CD4-positive, alpha-beta T cell treated with Interferon gamma for 1 hour (primary cell): ENCODE data around the gene SPCS1.
A peak's percentile ranks its signal among the peaks of the same experiment; 100 is the strongest.
"Not testable (repeated sequence)": the region's sequence is repeated elsewhere in the genome, so short reads cannot be mapped to it uniquely, and the experiment has no call there.

ENCODE experiments used
- DNase-seq: peaks from one replicate; pipeline ENCODE4 v3.0.0-alpha.2; 2020

SPCS1 gene

DNA sequence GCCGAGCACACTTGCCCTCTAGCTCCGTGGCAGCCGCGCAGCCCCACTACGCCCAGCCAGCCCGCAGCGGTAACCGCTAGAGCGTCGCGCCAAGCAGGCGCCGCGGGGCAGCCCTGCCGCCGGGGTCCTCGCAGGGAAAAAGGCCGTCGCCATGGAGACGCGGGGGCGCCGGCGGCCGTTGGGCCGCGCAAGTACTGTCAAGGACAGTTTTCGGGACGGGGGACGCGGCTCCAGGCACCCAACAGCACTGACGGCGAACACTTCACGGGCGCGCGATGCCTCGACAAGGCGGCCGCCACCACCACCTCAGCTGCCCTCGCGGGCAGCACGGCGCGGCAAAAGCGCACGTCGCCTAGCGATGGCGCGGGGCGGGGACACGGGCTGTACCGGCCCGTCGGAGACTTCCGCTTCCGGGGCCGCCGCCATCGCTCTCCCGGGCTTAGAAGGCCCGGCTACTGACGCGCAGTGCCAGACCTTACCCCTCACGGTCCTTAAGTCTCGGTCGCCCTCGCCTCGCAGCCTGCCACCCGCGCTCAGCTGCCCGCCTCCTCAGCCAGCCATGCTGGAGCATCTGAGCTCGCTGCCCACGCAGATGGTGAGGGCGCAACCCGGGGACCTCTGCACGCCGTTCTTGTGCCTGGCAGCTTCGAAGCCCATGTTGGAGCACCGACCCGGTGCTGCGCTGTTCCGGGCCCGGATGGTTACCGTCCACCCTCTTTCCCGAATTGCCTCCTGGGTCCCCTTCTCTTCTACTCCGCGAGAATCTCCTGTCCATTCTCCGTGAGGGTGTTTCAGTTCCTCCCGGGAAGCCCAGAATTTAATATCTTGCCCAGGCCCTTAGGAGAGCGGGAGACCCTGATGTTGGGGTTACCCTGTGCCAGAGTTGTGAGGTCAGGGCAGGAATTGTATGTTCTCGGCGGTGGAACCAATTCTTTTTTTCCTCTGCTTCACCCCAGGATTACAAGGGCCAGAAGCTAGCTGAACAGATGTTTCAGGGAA lies at the start of gene SPCS1, which contains the start of gene GLT8D1:
TSS of gene SPCS1 (plus strand) at position 419 of the 999 bp plus-strand sequence. CDS start at position 560, 141 bp downstream.
TSS of gene GLT8D1 (minus strand) at position 104 of the 999 bp plus-strand sequence. CDS start 5,331 bp downstream, outside the sequence.
- DNase-seq: peak; percentile 84

DNA sequence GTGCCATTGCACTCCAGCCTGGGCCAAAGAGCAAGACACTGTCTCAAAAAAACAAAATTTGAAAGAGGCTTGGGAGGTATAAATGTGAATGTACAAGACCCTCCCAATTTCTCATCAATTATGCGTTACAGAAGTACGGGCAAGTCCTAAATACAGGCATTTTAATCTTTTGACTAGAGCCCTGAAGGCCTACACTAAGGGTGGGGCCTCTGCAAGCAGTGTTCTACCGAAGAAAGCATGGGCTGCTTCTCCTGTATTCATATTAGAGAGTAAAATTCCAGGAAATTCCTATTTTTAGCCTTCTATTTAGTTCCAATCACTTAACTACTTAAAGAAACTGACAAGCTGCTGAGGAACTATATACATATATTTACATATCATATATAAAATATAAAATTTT lies 45.9 kb upstream of the SPCS1 start:
- no peak for DNase-seq

DNA sequence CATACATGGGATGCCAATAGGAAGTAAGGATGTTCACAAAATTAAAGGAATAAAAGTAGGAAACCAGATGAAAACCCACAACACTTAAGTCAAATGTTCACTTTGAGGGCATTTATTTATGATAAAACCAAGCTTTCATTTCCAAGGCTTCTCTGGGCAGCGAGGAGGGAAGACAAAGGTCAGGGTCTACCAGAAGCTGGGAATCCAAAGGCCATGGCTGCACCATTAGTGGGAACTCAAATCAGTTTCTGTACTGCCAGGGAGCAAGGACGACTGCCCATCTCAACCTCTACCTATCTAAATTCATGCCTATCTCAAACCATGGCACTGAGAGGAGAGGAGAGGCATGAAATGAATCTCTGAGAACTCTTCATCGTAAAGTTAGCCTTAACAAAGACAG lies 42.8 kb upstream of the SPCS1 start:
- DNase-seq: no peak

DNA sequence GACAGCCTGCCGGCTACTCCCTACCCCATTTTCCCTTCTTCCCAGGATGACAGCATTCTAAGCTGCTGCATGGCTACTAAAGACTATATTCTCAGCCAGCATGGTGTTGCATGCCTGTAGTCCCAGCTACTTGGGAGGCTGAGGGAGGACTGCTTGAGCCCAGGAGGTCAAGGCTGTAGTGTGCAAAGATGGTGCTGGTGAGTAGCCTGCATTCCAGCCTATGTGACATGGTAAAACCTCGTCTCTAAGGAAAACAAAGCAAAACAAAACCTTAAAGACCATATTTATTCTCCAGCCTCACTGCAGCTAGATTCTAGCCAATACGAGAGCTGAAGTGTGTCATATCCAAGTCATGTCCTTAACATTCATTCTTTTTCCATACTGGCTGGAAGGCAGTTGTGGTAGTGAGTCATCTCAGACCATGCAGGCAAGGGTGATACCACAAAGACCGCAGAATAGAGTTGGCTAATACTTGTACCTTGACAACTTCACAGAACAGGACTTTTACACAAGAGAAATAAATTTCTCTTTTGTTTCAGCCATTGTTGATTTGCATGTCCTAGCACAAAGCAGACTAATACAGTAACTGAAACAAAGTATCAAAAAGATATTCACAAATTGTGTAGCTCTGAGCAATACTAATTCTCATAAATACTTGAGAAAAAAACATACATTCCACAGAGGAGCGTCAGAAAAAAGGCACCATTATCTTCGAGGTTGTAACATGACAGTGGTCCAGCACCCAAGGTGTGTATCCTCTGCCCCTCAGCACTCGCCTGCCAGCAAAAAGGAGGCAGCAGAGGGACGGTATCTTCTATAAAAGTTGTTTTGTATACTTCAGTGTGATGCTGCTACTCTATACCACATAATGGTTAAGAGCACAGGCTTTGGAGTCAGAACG lies 35.0 kb upstream of the SPCS1 start:
- peak; percentile 14 for DNase-seq

DNA sequence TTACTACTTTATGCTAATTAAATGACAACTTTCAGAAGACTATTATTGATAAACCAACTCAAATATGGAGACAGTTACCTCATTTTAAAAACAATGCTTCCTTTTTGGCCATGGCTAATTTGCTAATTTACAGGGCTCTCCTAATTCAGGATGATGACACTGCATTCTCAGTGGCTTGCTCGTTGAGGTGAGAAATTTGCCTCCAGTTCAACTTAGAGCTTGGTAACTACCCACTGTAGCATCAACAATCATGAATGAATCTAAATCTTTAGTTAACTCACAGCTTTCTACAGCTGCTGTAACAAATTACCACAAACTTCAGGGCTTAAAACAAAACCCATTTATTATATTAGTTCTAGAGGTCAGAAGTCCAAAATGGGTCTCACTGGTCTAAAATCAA lies 34.2 kb upstream of the SPCS1 start:
- DNase-seq: no peak

DNA sequence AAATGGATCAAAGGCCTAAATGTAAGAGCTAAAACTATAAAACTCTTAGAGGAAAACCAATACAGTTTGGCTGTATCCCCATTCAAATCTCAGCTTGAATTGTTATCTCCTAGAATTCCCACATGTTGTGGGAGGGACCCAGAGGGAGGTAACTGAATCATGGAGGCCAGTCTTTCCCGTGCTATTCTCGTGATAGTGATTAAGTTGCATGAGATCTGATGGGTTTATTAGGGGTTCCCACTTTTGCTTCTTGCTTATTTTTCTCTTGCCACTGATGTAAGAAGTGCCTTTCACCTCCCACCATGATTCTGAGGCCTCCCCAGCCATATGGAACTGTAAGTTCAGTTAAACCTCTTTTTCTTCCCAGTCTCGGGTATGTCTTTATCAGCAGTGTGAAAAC lies 29.7 kb upstream of the SPCS1 start:
- DNase-seq: not testable (repeated sequence)

DNA sequence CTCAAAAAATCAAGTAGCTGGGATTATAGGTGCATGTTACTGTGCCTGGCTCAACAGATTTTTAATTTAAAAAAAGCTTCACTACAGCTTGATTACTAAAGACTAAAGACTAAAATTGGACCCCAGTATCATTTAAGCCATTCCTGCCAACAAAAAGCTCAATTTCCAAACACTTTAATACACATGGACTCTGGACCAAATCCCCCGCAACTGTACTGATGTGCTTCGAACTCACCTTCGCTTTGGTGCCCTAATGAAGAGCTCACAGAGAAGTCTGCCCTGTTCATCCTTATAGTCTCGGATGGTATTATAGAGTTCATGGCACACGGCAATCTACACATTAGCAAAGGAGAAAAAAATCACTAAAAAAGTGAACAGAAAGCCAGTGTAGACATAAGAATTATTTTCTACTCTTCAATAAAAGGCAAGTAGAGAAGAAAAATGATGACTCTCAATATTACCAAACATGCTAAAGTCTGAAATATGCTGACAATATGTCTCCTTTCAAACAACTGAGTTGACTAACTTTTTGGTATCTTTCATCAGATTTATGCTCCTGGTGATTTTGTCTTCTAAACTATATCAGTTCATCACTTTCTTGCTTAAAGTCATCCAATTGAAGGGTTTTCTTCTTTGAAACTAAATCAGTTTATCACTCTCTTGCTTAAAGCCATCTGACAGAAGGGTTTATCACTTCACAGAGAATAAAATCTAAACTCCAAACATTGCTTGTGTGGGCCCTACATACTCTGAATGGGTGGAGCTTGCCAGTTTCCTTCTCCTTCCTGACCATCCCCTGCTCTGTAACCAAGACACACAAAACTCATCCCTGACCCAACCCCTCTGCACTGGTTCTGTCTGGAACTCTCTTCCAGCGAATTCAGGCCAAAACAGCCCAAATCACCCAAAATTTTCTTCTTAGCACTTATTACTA lies 27.4 kb upstream of the SPCS1 start:
- no peak for DNase-seq

DNA sequence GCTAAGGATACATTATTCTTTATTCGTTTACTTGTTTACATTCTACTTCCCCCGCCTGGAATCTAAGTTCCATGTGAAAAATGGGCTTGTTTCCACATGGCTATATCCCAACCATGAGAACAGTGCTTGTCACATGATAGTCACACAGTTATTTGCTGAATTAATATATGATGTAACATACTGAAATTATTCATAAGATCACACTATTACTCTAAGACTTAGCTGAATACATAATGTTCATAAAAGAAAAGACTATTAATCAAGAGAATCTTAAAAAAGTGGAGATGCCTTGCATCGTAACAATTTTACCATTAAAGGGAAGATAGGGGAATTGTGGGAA lies 26.7 kb upstream of the SPCS1 start:
- no peak for DNase-seq

DNA sequence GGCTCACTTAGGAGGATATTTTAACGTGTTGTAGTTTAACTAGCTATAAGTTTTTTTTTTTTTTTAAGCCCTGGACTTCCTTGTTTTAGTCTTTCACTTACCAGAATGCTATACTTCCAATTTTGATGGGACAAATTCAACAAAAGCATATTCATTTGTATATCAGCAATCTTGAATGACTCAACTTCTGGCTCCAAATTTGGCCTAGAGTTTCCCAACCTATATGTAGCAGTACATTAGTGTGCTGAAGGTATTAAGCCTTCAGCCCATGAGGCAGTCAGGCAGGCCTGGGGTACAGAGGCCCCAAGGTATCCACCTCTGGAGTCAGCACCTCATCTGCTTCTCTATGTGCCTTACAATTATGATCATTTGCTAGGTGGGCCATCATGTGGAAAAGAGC lies 26.1 kb upstream of the SPCS1 start:
- DNase-seq: no peak

DNA sequence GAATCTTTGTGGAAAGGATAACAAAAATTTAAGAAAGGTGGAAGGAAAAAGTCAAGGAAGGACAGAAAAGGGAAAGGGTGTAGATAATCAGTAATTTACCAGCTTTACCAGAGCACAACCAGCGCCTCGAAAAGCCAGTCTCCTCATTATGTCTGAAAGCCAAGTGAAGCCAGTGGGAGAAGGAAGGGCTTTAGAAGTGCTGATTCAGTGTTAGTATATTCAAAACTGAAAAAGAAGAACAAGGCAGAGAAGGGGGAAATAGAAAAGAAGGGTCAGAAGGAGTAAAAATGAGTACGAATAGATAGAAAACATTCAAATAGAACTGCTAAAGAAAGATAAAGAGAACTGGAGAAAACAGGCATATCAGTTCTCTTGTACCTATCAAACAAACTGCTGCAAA lies 24.3 kb upstream of the SPCS1 start:
- no peak for DNase-seq

DNA sequence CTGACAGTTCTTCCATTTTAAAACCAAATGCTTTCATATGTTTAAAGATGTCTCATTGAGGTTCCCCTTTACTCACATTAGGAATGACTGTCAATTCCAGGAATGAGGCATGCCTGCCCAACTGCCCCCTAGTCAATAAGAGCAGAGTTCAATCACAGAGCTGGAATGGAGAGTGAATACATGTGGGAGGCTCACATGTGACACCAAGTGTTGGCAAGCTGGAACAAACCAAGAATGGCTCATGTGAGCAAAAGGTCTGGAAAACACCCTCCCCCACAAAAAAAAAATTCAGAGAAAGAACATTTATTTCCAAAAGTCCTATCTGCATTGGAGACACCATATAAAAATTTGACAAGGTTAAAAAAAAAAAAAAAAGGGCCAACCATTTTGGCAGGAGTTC lies 23.9 kb upstream of the SPCS1 start:
- no peak for DNase-seq

DNA sequence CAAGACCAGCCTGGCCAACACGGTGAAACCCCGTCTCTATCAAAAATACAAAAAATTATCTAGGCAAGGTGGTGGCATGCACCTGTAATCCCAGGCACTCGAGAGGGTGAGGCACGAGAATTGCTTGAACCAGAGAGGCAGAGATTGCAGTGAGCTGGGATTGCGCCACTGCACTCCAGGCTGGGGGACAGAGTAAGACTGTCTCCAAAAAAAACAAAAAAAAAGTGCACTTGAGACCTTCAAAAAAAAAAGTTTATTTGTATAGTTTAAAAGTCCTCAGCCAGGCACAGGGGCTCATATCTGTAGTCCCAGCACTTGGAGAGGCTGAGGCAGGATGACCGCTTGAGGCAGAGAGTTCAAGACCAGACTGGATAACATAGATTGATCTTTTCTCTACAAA lies 22.3 kb upstream of the SPCS1 start:
- DNase-seq: no peak

DNA sequence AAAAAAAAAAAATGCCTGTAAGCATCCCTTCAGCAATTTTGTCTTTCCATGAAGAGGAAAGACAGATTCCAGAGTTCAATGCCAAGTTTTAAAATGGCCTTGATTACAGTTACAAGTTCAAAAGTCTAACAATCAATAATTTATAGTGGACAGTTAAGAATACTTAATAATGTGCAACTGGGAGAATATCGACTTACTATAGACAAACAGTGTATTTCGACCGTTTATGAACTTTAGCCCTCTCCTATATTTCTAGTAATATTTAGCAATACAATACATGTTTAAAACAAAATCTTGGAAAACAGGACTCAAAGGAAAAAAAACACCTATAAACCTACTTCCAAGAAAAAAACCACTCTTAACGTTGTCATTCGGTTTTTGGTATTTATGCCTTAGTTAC lies 21.7 kb upstream of the SPCS1 start:
- no peak for DNase-seq

DNA sequence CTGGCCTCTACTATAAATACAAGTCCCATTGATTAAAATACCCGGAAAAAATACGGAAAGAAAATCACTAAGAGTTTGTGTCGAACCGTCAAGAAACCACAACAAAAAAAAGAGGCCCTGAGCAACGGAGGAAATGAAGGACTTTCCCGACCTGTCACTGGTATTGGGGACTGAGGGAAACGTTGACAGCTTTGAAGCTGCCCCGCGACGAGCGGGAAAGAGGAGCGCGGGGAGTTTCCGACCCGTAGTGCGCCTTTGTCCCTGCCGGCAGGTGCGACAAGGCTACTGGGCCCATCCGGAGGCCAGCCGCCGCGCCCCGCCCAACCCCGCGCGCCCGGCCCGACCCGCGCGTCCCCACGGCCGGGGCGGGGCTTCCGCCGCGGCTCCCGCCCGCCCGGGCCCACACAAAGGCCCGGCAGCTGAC lies 20.6 kb upstream of the SPCS1 start:
- DNase-seq: peak; percentile 83

DNA sequence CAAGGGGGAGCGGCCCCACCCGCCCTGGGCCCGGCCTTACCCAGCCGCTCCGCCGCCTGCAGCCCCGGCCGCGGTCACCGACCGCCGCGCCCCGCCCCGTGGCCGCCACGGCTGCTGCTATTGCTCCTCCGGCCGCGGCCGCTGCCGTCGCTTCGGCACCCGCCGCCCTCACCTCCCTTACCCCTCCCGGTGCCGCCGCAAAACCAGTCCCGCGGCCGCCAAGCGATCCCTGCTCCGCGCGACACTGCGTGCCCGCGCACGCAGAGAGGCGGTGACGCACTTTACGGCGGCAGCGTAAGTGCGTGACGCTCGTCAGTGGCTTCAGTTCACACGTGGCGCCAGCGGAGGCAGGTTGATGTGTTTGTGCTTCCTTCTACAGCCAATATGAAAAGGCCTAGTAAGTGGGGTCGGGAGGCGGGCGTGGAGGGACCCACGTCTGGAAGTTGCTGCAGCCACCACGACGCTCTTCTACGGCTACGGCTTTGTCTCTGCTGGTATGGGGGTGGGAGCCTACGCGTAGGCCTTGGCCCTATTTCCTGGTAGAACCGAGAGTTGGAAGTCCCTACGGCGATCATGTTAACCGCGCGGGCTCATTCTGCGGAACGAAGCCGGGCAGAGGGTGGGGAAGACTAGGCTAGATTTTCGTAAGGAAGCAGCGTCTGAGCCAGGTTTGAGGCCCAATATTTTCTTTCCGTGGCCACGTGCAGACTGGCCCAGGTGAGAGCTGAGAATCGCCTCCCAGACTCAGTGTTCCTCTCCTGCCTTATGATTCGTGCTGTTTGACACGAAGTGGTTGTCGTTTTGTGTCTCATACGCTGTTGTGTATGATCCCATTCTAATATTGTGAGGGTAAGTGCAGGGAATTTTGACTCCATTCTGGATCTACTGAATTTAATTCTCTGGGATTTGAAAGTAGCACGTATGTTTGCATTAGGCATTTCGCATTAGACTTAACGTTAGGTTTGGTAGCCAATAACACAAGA lies 19.9 kb upstream of the SPCS1 start, which contains the start of the genes GNL3 and PBRM1:
TSS of gene GNL3 (plus strand) at position 324 of the 983 bp plus-strand sequence. CDS start at position 385, 61 bp downstream.
TSS of gene PBRM1 (minus strand) at position 205 of the 983 bp plus-strand sequence.
- peak; percentile 93 for DNase-seq

DNA sequence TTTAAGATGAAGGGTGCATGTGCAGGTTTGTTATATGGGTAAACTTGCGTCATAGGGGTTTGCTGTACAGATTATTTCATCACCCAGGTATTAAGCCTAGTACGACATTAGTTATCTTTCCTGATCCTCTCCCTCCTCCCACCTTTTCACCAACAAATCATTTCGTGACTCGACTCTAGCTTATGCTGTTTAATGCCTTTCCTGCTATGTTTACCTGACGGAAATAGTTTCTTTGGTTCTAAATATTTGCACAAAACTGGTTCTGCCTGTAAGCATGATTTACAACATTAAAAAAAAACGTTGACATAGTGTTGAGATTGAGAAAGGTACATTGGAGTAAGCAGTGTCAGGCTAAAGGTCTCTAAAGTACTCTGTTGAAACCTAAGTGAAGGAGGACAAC lies 17.6 kb upstream of the SPCS1 start:
- no peak for DNase-seq

DNA sequence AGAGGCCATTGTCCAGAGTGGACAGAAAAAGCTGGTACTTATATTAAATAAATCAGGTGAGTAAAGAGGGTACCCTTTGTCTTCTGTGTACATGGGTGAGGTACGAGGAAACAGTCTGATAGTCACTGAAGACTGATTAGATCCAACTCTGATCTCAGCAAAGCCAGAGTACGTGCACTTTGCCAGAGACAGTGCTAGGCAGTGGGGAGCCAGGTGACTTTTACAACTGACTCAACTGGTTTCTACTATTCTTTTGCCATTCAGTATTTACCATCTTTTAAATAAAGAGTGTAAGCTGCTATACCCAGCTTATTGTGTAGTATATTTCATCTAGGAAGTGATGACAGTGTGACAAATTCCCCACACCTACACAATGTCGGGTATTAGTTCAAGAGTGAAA lies 16.8 kb upstream of the SPCS1 start:
- no peak for DNase-seq

DNA sequence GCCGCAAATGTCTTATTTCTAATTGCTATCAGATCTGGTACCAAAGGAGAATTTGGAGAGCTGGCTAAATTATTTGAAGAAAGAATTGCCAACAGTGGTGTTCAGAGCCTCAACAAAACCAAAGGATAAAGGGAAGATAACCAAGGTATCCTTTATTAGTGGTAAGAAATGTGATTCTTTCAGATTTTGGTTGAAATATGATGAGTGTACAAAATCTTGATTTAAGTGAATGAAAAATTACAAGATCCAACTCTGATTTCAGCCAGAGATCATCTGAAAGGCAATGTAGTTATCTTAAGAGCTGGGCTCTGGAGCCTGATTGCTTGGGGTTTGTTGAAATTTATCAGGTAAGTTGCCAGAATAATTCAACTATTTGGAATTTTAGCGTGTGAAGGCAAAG lies 15.3 kb upstream of the SPCS1 start:
- no peak for DNase-seq

DNA sequence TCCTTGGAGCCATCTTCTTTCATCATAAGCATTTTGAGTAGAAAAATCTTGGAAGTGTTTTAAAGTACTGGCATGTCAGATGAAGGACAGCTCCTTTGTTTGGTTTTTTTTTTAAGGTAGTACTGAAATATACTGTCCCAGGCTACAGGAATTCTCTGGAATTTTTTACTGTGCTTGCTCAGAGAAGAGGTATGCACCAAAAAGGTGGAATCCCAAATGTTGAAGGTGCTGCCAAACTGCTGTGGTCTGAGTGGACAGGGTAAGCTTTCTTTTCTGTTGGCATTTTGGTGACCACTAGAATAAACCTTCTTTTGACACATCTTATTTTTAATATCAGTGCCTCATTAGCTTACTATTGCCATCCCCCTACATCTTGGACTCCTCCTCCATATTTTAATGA lies 12.8 kb upstream of the SPCS1 start:
- no peak for DNase-seq

DNA sequence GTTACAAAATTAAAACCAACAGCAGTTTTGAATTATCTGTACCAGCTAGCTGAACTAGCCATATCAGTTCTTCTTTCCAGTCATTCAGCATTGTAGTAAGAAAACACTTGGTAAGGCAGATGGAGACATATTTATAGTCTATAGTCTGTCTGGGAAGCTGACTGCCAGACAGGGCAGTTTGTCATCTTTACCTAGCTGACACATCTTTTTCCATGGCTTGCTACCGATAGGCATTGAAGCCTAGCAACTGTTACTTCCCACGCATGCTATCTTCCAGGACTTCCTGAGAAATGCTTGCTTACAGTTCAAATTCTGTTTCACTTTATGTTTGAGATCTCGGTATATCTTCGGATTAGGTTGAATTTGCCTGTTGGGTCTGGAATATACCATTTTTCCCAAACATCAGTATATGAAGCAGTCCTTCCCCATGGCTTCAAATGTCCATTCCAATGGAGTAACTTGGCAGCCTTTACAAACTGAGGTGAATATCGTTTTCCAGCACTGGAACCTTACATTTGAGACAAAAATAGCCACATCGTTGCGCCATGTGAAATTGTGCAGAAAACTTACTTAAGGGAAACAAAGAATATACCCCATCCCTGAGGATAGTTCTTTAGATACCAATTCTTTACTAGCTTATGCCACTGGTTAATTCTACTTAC lies 11.2 kb upstream of the SPCS1 start:
- DNase-seq: no peak
